ENCODE measurements around the gene TRAF3.

DNA sequence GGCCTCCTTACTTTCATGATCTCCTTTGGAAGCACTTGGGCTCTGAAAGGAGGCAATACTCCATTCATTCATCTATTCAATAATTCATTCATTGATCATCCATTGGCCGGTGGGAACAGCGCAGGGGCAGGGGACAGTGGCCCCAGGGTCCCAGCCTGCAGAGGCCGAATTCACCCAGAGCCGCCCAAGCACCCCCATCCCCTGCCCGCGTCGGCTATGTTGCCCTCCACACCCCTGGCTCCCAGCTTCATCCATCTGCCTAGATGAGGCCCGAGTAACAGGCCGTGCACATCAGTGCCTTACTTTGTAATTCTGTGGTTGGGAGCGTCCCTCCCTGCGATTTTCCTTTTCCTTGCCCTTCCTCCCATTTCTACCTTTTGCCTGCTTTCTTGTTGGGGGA is 148.4 kb downstream of the TRAF3 start:
- TF ChIP-seq EP300 (IDR thresholded peaks at IDR 0.05; ENCODE audit: borderline replicate concordance) (no peak), CEBPB (IDR thresholded peaks at IDR 0.05) (no peak), TCF12 (IDR thresholded peaks at IDR 0.05; ENCODE audit: low read depth) (no peak), TEAD4 (IDR thresholded peaks at IDR 0.05) (no peak)
- TF ChIP-seq, protein P1, sequence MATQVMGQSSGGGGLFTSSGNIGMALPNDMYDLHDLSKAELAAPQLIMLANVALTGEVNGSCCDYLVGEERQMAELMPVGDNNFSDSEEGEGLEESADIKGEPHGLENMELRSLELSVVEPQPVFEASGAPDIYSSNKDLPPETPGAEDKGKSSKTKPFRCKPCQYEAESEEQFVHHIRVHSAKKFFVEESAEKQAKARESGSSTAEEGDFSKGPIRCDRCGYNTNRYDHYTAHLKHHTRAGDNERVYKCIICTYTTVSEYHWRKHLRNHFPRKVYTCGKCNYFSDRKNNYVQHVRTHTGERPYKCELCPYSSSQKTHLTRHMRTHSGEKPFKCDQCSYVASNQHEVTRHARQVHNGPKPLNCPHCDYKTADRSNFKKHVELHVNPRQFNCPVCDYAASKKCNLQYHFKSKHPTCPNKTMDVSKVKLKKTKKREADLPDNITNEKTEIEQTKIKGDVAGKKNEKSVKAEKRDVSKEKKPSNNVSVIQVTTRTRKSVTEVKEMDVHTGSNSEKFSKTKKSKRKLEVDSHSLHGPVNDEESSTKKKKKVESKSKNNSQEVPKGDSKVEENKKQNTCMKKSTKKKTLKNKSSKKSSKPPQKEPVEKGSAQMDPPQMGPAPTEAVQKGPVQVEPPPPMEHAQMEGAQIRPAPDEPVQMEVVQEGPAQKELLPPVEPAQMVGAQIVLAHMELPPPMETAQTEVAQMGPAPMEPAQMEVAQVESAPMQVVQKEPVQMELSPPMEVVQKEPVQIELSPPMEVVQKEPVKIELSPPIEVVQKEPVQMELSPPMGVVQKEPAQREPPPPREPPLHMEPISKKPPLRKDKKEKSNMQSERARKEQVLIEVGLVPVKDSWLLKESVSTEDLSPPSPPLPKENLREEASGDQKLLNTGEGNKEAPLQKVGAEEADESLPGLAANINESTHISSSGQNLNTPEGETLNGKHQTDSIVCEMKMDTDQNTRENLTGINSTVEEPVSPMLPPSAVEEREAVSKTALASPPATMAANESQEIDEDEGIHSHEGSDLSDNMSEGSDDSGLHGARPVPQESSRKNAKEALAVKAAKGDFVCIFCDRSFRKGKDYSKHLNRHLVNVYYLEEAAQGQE (IDR thresholded peaks at IDR 0.05; ENCODE audit: low read depth) = no peak
- TF ChIP-seq, protein P2, sequence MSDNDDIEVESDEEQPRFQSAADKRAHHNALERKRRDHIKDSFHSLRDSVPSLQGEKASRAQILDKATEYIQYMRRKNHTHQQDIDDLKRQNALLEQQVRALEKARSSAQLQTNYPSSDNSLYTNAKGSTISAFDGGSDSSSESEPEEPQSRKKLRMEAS (IDR thresholded peaks at IDR 0.05) = no peak
